ENCODE measurements around the gene ADARB1.
"Not testable (repeated sequence)": the region's sequence is repeated elsewhere in the genome, so short reads cannot be mapped to it uniquely, and the experiment has no call there.

ADARB1 gene

GRCh38 chr21:45074048-45074817 is at the start of gene ADARB1:
TSS of gene ADARB1 (plus strand) at chr21:45074580. CDS start at chr21:45171657, 97,077 bp downstream.
- peak; percentile 85 to 87 (median 86) for DNase-seq

- no peak for DNase-seq
Measured at GRCh38 chr21:45026066-45026745, 48.2 kb upstream of the ADARB1 start.

GRCh38 chr21:45026826-45027225 is 47.6 kb upstream of the ADARB1 start:
- DNase-seq = no peak

- DNase-seq = no peak
Measured at GRCh38 chr21:45027241-45028196, 46.9 kb upstream of the ADARB1 start.

GRCh38 chr21:45028645-45029044 is 45.7 kb upstream of the ADARB1 start:
- not testable (repeated sequence) for DNase-seq

- peak; percentile 56 to 83 (median 63) for DNase-seq
Measured at GRCh38 chr21:45029298-45029947, 45.0 kb upstream of the ADARB1 start.

- DNase-seq = peak in 2 of 3 experiments; percentile 40 to 63
Measured at GRCh38 chr21:45029948-45030681, 44.3 kb upstream of the ADARB1 start.

GRCh38 chr21:45030682-45031570 is 43.5 kb upstream of the ADARB1 start:
- DNase-seq = no peak

- DNase-seq = no peak
Measured at GRCh38 chr21:45031571-45032191, 42.7 kb upstream of the ADARB1 start.

- peak in 1 of 3 experiments; percentile 13 for DNase-seq
Measured at GRCh38 chr21:45032332-45032731, 42.0 kb upstream of the ADARB1 start.

GRCh38 chr21:45032977-45033710 is 41.2 kb upstream of the ADARB1 start:
- no peak for DNase-seq

- no peak for DNase-seq
Measured at GRCh38 chr21:45033791-45034555, 40.4 kb upstream of the ADARB1 start.

GRCh38 chr21:45034556-45035476 is 39.6 kb upstream of the ADARB1 start:
- no peak for DNase-seq

GRCh38 chr21:45035477-45035848 is 38.9 kb upstream of the ADARB1 start:
- DNase-seq = no peak

- DNase-seq = no peak
Measured at GRCh38 chr21:45036630-45037029, 37.8 kb upstream of the ADARB1 start.

GRCh38 chr21:45037986-45038385 is 36.4 kb upstream of the ADARB1 start:
- DNase-seq = no peak

- no peak for DNase-seq
Measured at GRCh38 chr21:45039317-45040156, 34.8 kb upstream of the ADARB1 start.

Data from NCI-H1417 (cell line).